Neural cell (in vitro differentiated cells): ENCODE measurements around the gene STK38L. TPM values are rescaled to one million over a fixed set of nuclear protein-coding genes. Genes with fewer than 3 reads are reported as not detected.

Experiments used
- H2AFZ ChIP-seq: fragments of 200-600, 300-800 bp; sonication (generic), shearing (Covaris generic); 2 replicates; pipeline ENCODE4 v1.6.0; 2014; ENCODE audit warnings: low read depth, mild to moderate bottlenecking, antibody characterized with exemption, low read length, moderate library complexity
- H3F3A ChIP-seq: fragments of 200-600 bp; shearing (Covaris generic); 2 replicates; pipeline ENCODE4 v1.6.1; 2016; ENCODE audit warnings: mild to moderate bottlenecking, moderate library complexity, mixed read lengths, antibody characterized with exemption, low read length; ENCODE audit not compliant: insufficient read depth, poor library complexity, severe bottlenecking
- H3K27ac ChIP-seq: fragments of 200-600, 300-800 bp; sonication (generic), shearing (Covaris generic); 2 replicates; pipeline ENCODE4 v1.5.1; 2014; ENCODE audit warnings: mild to moderate bottlenecking, low read length, moderate library complexity
- H3K27me3 ChIP-seq: fragments of 300-800, 200-600 bp; sonication (generic), shearing (Covaris generic); 2 replicates; pipeline ENCODE4 v1.6.0; 2014; ENCODE audit warnings: mild to moderate bottlenecking, low read depth, low read length, moderate library complexity; ENCODE audit not compliant: insufficient read depth
- H3K36me3 ChIP-seq: fragments of 300-800, 200-600 bp; sonication (generic), shearing (Covaris generic); 2 replicates; pipeline ENCODE4 v1.5.1; 2014; ENCODE audit warnings: mild to moderate bottlenecking, antibody characterized with exemption, low read length, moderate library complexity; ENCODE audit not compliant: insufficient read depth
- H3K4me2 ChIP-seq: fragments of 300-800, 200-600 bp; sonication (generic), shearing (Covaris generic); 2 replicates; pipeline ENCODE4 v1.6.0; 2014; ENCODE audit warnings: mild to moderate bottlenecking, low read length
- H3K4me3 ChIP-seq: fragments of 300-800, 200-600 bp; sonication (generic), shearing (Covaris generic); 2 replicates; pipeline ENCODE4 v1.5.1; 2014; ENCODE audit warnings: mild to moderate bottlenecking, low read length, moderate library complexity
- H3K79me2 ChIP-seq: fragments of 200-600 bp; shearing (Covaris generic); replicated peaks from 2 replicates; pipeline ENCODE4 v1.6.0; 2014; ENCODE audit warnings: mild to moderate bottlenecking, low read length, moderate library complexity; ENCODE audit not compliant: insufficient read depth
- H3K9ac ChIP-seq: fragments of 300-800, 200-600 bp; sonication (generic), shearing (Covaris generic); 2 replicates; pipeline ENCODE4 v1.6.1; 2016; ENCODE audit warnings: mild to moderate bottlenecking, low read length, mixed read lengths
- H3K9me2 ChIP-seq: fragments of 200-600 bp; shearing (Covaris generic); 2 replicates; pipeline ENCODE4 v1.6.1; 2016; ENCODE audit warnings: mild to moderate bottlenecking, low read length, mixed read lengths; ENCODE audit not compliant: insufficient read depth
- H3K9me3 ChIP-seq: fragments of 200-600, 300-800 bp; sonication (generic), shearing (Covaris generic); 2 replicates; pipeline ENCODE4 v1.6.1; 2016; ENCODE audit warnings: mild to moderate bottlenecking, mixed run types, low read length, moderate library complexity, mixed read lengths
- H4K20me1 ChIP-seq: fragments of 200-600 bp; shearing (Covaris generic); 2 replicates; pipeline ENCODE4 v1.6.1; 2016; ENCODE audit warnings: mild to moderate bottlenecking, mixed run types; ENCODE audit not compliant: insufficient read depth
- EP300 ChIP-seq: fragments of 450-650 bp; conservative IDR thresholded peaks from 2 replicates; pipeline ENCODE4 v1.6.1; 2014; ENCODE audit warnings: antibody characterized with exemption, mild to moderate bottlenecking, moderate library complexity; ENCODE audit not compliant: poor library complexity, severe bottlenecking
- EZH2 ChIP-seq: fragments of 200-600, 300-800 bp; shearing (Covaris generic), sonication (generic); IDR thresholded peaks from 2 replicates; pipeline ENCODE4 v1.6.1; 2014; ENCODE audit warnings: antibody characterized with exemption, low read length, borderline replicate concordance, mild to moderate bottlenecking; ENCODE audit not compliant: insufficient read depth, poor library complexity, severe bottlenecking
- MXI1 ChIP-seq: fragments of 450-650 bp; conservative IDR thresholded peaks from 2 replicates; pipeline ENCODE4 v1.6.1; 2014; ENCODE audit warnings: antibody characterized with exemption, mild to moderate bottlenecking; ENCODE audit not compliant: poor library complexity, severe bottlenecking
- POLR2AphosphoS5 ChIP-seq: IDR thresholded peaks from 2 replicates; pipeline ENCODE4 v1.6.1; 2012
- RAD21 ChIP-seq: fragments of 450-650 bp; conservative IDR thresholded peaks from 2 replicates; pipeline ENCODE4 v1.6.1; 2014; ENCODE audit warnings: antibody characterized with exemption, mild to moderate bottlenecking, moderate library complexity
- SMC3 ChIP-seq: fragments of 450-650 bp; conservative IDR thresholded peaks from 2 replicates; pipeline ENCODE4 v1.6.1; 2014; ENCODE audit warnings: antibody characterized with exemption, mild to moderate bottlenecking, moderate library complexity; ENCODE audit not compliant: poor library complexity
- TAF1 ChIP-seq: IDR thresholded peaks from 2 replicates; pipeline ENCODE4 v1.6.1; 2012; ENCODE audit warnings: low read depth
- polyA plus RNA-seq: library from polyadenylated mRNA; depleted of rRNA; stranded (reverse); fragments of >200 nt; gene quantifications from 2 replicates; pipeline ENCODE4 v1.2.3, GENCODE V29; 2014
- TF ChIP-seq, protein P1 (sequence below): IDR thresholded peaks from 2 replicates; pipeline ENCODE4 v1.6.1; 2012; ENCODE audit warnings: borderline replicate concordance
- TF ChIP-seq, protein P2 (sequence below): fragments of 450-650 bp; IDR thresholded peaks from 2 replicates; pipeline ENCODE4 v1.5.1; 2014; ENCODE audit warnings: antibody characterized with exemption, mild to moderate bottlenecking, moderate library complexity; ENCODE audit not compliant: poor library complexity, severe bottlenecking

Gene STK38L
- polyA plus RNA-seq, 1 donor from 2014 or later = 31.5 TPM

DNA sequence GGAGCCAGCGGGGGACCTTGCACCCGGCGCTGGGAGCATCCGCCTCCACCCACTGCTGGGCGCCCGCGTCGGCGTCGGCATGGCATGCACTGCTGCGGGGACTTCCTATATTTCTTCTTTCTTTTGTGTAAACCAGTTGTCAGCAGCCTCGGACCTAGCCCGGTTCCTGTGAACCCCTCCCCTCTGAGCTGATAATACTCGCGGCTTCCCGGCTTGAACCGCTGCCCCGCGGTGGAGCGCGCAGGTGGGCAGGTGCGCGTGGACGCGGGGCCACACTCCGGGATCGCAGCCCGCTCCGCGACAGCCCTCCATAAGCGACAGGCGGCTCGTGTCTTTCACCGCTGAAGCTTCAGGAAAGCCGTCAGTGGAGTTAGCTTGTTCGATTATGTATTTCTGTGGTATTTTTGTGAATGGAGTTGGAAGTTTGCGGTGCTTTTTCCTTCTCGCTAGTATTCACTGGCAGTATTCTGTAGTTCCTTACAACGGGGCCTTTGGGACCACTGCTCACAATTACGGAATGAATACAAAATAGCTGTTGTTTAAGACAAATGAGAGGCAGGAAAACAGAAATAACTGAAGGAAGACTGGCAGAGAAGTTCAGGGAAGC lies 89.4 kb downstream of the STK38L start:
- H3K27me3 ChIP-seq = no peaks in the 10 kb centered on the region
- H2AFZ ChIP-seq = peak overlapping the region; percentile 77
- peak overlapping the region; percentile 45 for H3K27ac ChIP-seq
- H3K4me2 ChIP-seq = peak overlapping the region; percentile 96
- peak overlapping the region; percentile 65 for H3K9ac ChIP-seq
- H3K4me3 ChIP-seq = peak overlapping the region; percentile 91
- TF ChIP-seq EZH2 (no peak), POLR2AphosphoS5 (peak; percentile 33), EP300 (no peak), RAD21 (peak; percentile 31), TAF1 (no peak), MXI1 (peak; percentile 71), SMC3 (no peak)
- TF ChIP-seq, protein P1, sequence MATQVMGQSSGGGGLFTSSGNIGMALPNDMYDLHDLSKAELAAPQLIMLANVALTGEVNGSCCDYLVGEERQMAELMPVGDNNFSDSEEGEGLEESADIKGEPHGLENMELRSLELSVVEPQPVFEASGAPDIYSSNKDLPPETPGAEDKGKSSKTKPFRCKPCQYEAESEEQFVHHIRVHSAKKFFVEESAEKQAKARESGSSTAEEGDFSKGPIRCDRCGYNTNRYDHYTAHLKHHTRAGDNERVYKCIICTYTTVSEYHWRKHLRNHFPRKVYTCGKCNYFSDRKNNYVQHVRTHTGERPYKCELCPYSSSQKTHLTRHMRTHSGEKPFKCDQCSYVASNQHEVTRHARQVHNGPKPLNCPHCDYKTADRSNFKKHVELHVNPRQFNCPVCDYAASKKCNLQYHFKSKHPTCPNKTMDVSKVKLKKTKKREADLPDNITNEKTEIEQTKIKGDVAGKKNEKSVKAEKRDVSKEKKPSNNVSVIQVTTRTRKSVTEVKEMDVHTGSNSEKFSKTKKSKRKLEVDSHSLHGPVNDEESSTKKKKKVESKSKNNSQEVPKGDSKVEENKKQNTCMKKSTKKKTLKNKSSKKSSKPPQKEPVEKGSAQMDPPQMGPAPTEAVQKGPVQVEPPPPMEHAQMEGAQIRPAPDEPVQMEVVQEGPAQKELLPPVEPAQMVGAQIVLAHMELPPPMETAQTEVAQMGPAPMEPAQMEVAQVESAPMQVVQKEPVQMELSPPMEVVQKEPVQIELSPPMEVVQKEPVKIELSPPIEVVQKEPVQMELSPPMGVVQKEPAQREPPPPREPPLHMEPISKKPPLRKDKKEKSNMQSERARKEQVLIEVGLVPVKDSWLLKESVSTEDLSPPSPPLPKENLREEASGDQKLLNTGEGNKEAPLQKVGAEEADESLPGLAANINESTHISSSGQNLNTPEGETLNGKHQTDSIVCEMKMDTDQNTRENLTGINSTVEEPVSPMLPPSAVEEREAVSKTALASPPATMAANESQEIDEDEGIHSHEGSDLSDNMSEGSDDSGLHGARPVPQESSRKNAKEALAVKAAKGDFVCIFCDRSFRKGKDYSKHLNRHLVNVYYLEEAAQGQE = peak; percentile 21
- TF ChIP-seq, protein P2, sequence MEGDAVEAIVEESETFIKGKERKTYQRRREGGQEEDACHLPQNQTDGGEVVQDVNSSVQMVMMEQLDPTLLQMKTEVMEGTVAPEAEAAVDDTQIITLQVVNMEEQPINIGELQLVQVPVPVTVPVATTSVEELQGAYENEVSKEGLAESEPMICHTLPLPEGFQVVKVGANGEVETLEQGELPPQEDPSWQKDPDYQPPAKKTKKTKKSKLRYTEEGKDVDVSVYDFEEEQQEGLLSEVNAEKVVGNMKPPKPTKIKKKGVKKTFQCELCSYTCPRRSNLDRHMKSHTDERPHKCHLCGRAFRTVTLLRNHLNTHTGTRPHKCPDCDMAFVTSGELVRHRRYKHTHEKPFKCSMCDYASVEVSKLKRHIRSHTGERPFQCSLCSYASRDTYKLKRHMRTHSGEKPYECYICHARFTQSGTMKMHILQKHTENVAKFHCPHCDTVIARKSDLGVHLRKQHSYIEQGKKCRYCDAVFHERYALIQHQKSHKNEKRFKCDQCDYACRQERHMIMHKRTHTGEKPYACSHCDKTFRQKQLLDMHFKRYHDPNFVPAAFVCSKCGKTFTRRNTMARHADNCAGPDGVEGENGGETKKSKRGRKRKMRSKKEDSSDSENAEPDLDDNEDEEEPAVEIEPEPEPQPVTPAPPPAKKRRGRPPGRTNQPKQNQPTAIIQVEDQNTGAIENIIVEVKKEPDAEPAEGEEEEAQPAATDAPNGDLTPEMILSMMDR = no peak
- no peaks in the 10 kb centered on the region for H4K20me1 ChIP-seq
- no peaks in the 10 kb centered on the region for H3K36me3 ChIP-seq
- H3F3A ChIP-seq = no peaks in the 10 kb centered on the region
- peaks cover 14% of the 10 kb centered on the region for H3K79me2 ChIP-seq
- H3K9me3 ChIP-seq = no peaks in the 10 kb centered on the region
- H3K9me2 ChIP-seq = no peaks in the 10 kb centered on the region

DNA sequence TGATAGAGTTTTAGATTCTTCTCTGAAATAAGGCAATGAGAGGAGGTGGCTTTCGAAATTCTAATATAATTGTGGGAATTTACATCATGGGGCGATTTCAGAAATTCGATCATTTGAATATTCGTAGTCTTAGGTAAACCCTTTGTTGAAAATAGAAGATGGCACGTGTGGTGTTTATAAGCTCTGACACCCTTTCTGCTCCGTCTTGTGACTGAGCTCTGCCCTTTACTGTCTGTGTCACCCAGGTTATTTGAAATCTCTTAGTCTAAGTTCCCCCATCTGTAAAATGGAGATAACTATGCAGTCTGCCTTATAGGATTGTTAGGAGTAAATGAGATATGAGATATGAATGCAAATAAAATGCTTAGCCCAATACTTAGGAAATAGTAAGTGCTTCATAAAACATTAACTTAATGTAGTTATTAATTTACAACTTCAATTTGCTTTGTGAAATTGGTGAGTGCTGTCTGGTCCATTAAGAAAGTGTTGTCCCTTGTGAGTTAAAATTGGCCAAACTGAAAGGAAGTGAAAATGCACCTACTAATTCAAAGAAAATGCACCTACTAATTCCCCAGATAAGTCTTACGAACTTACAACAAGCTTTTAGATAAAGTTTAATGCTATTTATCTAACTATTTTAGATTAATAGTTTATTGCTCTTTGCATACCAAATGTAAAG lies 90.1 kb downstream of the STK38L start:
- H3K27me3 ChIP-seq = no peaks in the 10 kb centered on the region
- peaks cover 14% of the 10 kb centered on the region for H3K79me2 ChIP-seq
- H3K9ac ChIP-seq = peak overlapping the region; percentile 65
- H3K36me3 ChIP-seq = no peaks in the 10 kb centered on the region
- H2AFZ ChIP-seq = peak overlapping the region; percentile 77
- H3K9me2 ChIP-seq = no peaks in the 10 kb centered on the region
- no peaks in the 10 kb centered on the region for H3F3A ChIP-seq
- no peaks in the 10 kb centered on the region for H3K9me3 ChIP-seq
- TF ChIP-seq POLR2AphosphoS5 (no peak), EZH2 (no peak), MXI1 (no peak), SMC3 (no peak), RAD21 (no peak)
- TF ChIP-seq, protein P2 = no peak
- TF ChIP-seq, protein P1 = no peak
- H3K27ac ChIP-seq = peak overlapping the region; percentile 45
- H3K4me2 ChIP-seq = peak overlapping the region; percentile 96
- H3K4me3 ChIP-seq = peak overlapping the region; percentile 91
- H4K20me1 ChIP-seq = no peaks in the 10 kb centered on the region
